MCF 10A (cell line): ENCODE data around the gene GPR35. TPM values are rescaled to one million over a fixed set of nuclear protein-coding genes. Genes with fewer than 3 reads are reported as not detected.

Source experiments
- BruUV-seq: library from RNA; stranded (reverse); fragments of 400-500 nt; replicated peaks from 2 replicates; lab custom pipeline; 2021; lab: Mats Ljungman, UMichigan
- CTCF ChIA-PET: fragments of 300-600 bp; sonication (Branson Sonifier 250); formaldehyde crosslinking; extraction: SDS; loops from one replicate; lab custom pipeline; 2021; ENCODE audit warnings: antibody characterized with exemption, inconsistent platforms; lab: Yijun Ruan, JAX
- POLR2A ChIA-PET: fragments of 300-600, 350-650 bp; sonication (Branson Sonifier 250); formaldehyde crosslinking; extraction: SDS; loops from one replicate; lab custom pipeline; 2020; ENCODE audit warnings: antibody characterized with exemption, inconsistent platforms; lab: Yijun Ruan, JAX
- DNase-seq: peaks from one replicate; pipeline ENCODE4 v3.0.0-alpha.2; 2018; ENCODE audit not compliant: unreplicated experiment
- H3K27ac Mint-ChIP-seq: one replicate; pipeline ENCODE4 v1.8.0; 2022; ENCODE audit warnings: mild to moderate bottlenecking, low read depth, mixed read lengths; ENCODE audit not compliant: unreplicated experiment
- H3K27me3 Mint-ChIP-seq: one replicate; pipeline ENCODE4 v1.8.0; 2022; ENCODE audit warnings: mixed read lengths; ENCODE audit not compliant: insufficient read depth, unreplicated experiment
- H3K36me3 Mint-ChIP-seq: one replicate; pipeline ENCODE4 v1.8.0; 2022; ENCODE audit warnings: mild to moderate bottlenecking, moderate library complexity, mixed read lengths; ENCODE audit not compliant: insufficient read depth, unreplicated experiment
- H3K4me1 Mint-ChIP-seq: one replicate; pipeline ENCODE4 v1.8.0; 2022; ENCODE audit warnings: mixed read lengths; ENCODE audit not compliant: insufficient read depth, unreplicated experiment
- H3K4me3 Mint-ChIP-seq: one replicate; pipeline ENCODE4 v1.8.0; 2022; ENCODE audit warnings: mild to moderate bottlenecking, moderate library complexity, mixed read lengths; ENCODE audit not compliant: unreplicated experiment
- H3K9me3 Mint-ChIP-seq: one replicate; pipeline ENCODE4 v1.8.0; 2022; ENCODE audit warnings: mixed read lengths; ENCODE audit not compliant: unreplicated experiment
- CTCF ChIP-seq: fragments of 200-600 bp; IDR thresholded peaks from one replicate; pipeline ENCODE4 v1.8.0; 2022; ENCODE audit warnings: antibody characterized with exemption, mild to moderate bottlenecking; ENCODE audit not compliant: unreplicated experiment
- intact Hi-C: fragments of 100-400 bp; cut with micrococcal nuclease; formaldehyde crosslinking; loops from 2 replicates; pipeline ENCODE4 v1.14.1; 2022
- total RNA-seq: library from RNA; stranded (reverse); gene quantifications from 2 replicates; pipeline ENCODE4 v1.2.3, GENCODE V29; 2022

Gene GPR35
- total RNA-seq, 1 experiment from 2014 or later: 0.42 TPM

GRCh38 chr2:240626531-240627300, 1.4 kb downstream of the GPR35 start:
- BruUV-seq: no TSS peak
- Mint-ChIP-seq H3K27me3 (no peaks in the 10 kb centered on the region), H3K27ac (no peak overlapping the region), H3K4me1 (no peaks in the 10 kb centered on the region), H3K4me3 (no peak overlapping the region), H3K36me3 (no peaks in the 10 kb centered on the region), H3K9me3 (no peaks in the 10 kb centered on the region)
- CTCF ChIA-PET: interaction anchor here (0.6 kb wide), 1 partner anchor 200 kb away, joined by 7 read pairs; no protein-coding TSS in a partner anchor
- TF ChIP-seq CTCF: no peak
- POLR2A ChIA-PET: no interaction called here
- DNase-seq: no peak
- intact Hi-C loops: no loop called here

- TF ChIP-seq CTCF: no peak
- Mint-ChIP-seq H3K4me3 (no peak overlapping the region), H3K4me1 (no peaks in the 10 kb centered on the region), H3K27me3 (no peaks in the 10 kb centered on the region), H3K36me3 (no peaks in the 10 kb centered on the region), H3K9me3 (peaks cover 4% of the 10 kb centered on the region), H3K27ac (no peak overlapping the region)
- intact Hi-C loops: no loop called here
- POLR2A ChIA-PET: no interaction called here
- CTCF ChIA-PET: interaction anchor here (0.6 kb wide), 1 partner anchor 199 kb away, joined by 7 read pairs; no protein-coding TSS in a partner anchor
- BruUV-seq: no TSS peak
- DNase-seq: no peak
These were observed 2.6 kb downstream of the GPR35 start for GRCh38 chr2:240627736-240628506.

GRCh38 chr2:240628507-240628807, 3.2 kb downstream of the GPR35 start:
- Mint-ChIP-seq H3K4me3 (no peak overlapping the region), H3K4me1 (no peaks in the 10 kb centered on the region), H3K27ac (no peak overlapping the region), H3K36me3 (no peaks in the 10 kb centered on the region), H3K27me3 (no peaks in the 10 kb centered on the region), H3K9me3 (peaks cover 9% of the 10 kb centered on the region)
- no peak for DNase-seq
- ChIA-PET CTCF (no interaction called here), POLR2A (no interaction called here)
- intact Hi-C loops: no loop called here
- BruUV-seq: no TSS peak
- TF ChIP-seq CTCF: no peak

GRCh38 chr2:240628808-240629618, 3.7 kb downstream of the GPR35 start:
- no peak for TF ChIP-seq CTCF
- intact Hi-C loops: no loop called here
- Mint-ChIP-seq H3K27me3 (no peaks in the 10 kb centered on the region), H3K4me1 (no peaks in the 10 kb centered on the region), H3K36me3 (no peaks in the 10 kb centered on the region), H3K4me3 (no peak overlapping the region), H3K9me3 (peaks cover 14% of the 10 kb centered on the region), H3K27ac (no peak overlapping the region)
- CTCF ChIA-PET: no interaction called here
- no TSS peak for BruUV-seq
- no peak for DNase-seq
- POLR2A ChIA-PET: interaction anchor here (0.6 kb wide), 1 partner anchor 20 kb away, joined by 3 read pairs; no protein-coding TSS in a partner anchor
